ENCODE results near the gene ARHGEF16.

ARHGEF16 gene

GRCh38 chr1:3444298-3444697, 10.2 kb upstream of the ARHGEF16 start:
- H3K4me3 ChIP-seq (ENCODE audit: low read depth, low read length) = no peak overlapping the region
- TF ChIP-seq KLF10 (tag by site-specific recombination; IDR thresholded peaks at IDR 0.05) = no peak
- no peak for TF ChIP-seq ZNF324 (tag by site-specific recombination; IDR thresholded peaks at IDR 0.05)
- no peak for TF ChIP-seq ZNF350 (tag by site-specific recombination; IDR thresholded peaks at IDR 0.05)
- TF ChIP-seq ZBTB20 (tag by site-specific recombination; IDR thresholded peaks at IDR 0.05) = no peak
- no peak for TF ChIP-seq KLF1 (tag by site-specific recombination; IDR thresholded peaks at IDR 0.05)
- no peak for TF ChIP-seq ZNF624 (tag by site-specific recombination; IDR thresholded peaks at IDR 0.05)
- TF ChIP-seq SP7 (tag by site-specific recombination; IDR thresholded peaks at IDR 0.05) = no peak
- no peak for TF ChIP-seq ZNF677 (tag by site-specific recombination; IDR thresholded peaks at IDR 0.05)
- no peak for TF ChIP-seq ZNF2 (tag by site-specific recombination; IDR thresholded peaks at IDR 0.05)
- TF ChIP-seq ZNF211 (tag by site-specific recombination; IDR thresholded peaks at IDR 0.05; ENCODE audit: low read depth) = no peak
- TF ChIP-seq ZNF174 (tag by site-specific recombination; IDR thresholded peaks at IDR 0.05) = no peak
- TF ChIP-seq ZBTB17 (tag by site-specific recombination; IDR thresholded peaks at IDR 0.05) = no peak
- ChIA-PET POLR2A (no interaction called here), CTCF (interaction anchor here (2.5 kb wide), 1 partner anchor 9 kb away, joined by 15 read pairs; no protein-coding TSS in a partner anchor)
- H3K27ac ChIP-seq (ENCODE audit: extremely low read depth, low read depth, low read length) = no peak overlapping the region
- no peaks in the 10 kb centered on the region for H3K36me3 ChIP-seq (ENCODE audit: control insufficient read depth in 2 of 2, insufficient read depth in 1 of 2, low read length in 2 of 2)
- no peaks in the 10 kb centered on the region for H3K9me3 ChIP-seq (ENCODE audit: control insufficient read depth, insufficient read depth, low read depth, low read length)
- H3K4me1 ChIP-seq (ENCODE audit: control insufficient read depth, insufficient read depth, low read length) = no peaks in the 10 kb centered on the region

GRCh38 chr1:3444736-3445135, 9.7 kb upstream of the ARHGEF16 start:
- no peaks in the 10 kb centered on the region for H3K4me1 ChIP-seq (ENCODE audit: control insufficient read depth, insufficient read depth, low read length)
- no peaks in the 10 kb centered on the region for H3K9me3 ChIP-seq (ENCODE audit: control insufficient read depth, insufficient read depth, low read depth, low read length)
- ChIA-PET CTCF (interaction anchor here (0.6 to 2.5 kb wide), 2 partner anchors 8 to 28 kb away, joined by 3 to 15 read pairs; no protein-coding TSS in a partner anchor), POLR2A (no interaction called here)
- TF ChIP-seq ZNF660 (tag by site-specific recombination; IDR thresholded peaks at IDR 0.05) = no peak
- TF ChIP-seq ZNF580 (tag by site-specific recombination; IDR thresholded peaks at IDR 0.05) = no peak
- TF ChIP-seq ZFP37 (tag by site-specific recombination; IDR thresholded peaks at IDR 0.05) = no peak
- no peak for TF ChIP-seq TCF7L2 (IDR thresholded peaks at IDR 0.05; ENCODE audit: borderline replicate concordance, low read depth, low read length)
- no peak for TF ChIP-seq HIC1 (tag by site-specific recombination; IDR thresholded peaks at IDR 0.05)
- no peak for TF ChIP-seq ZNF324 (tag by site-specific recombination; IDR thresholded peaks at IDR 0.05)
- no peak for TF ChIP-seq ZNF274 (IDR thresholded peaks at IDR 0.05; ENCODE audit: low read length)
- no peak for TF ChIP-seq ZNF274 (tag by site-specific recombination; IDR thresholded peaks at IDR 0.05; ENCODE audit: borderline replicate concordance)
- no peak for TF ChIP-seq SCRT1 (tag by site-specific recombination; IDR thresholded peaks at IDR 0.05; ENCODE audit: borderline replicate concordance)
- TF ChIP-seq ZNF223 (tag by site-specific recombination; IDR thresholded peaks at IDR 0.05) = no peak
- TF ChIP-seq AEBP2 (tag by site-specific recombination; IDR thresholded peaks at IDR 0.05; ENCODE audit: borderline replicate concordance) = no peak
- no peak for TF ChIP-seq ZNF19 (tag by site-specific recombination; IDR thresholded peaks at IDR 0.05; ENCODE audit: low read depth)
- TF ChIP-seq ZBTB21 (tag by site-specific recombination; IDR thresholded peaks at IDR 0.05) = no peak
- TF ChIP-seq ZNF704 (tag by site-specific recombination; IDR thresholded peaks at IDR 0.05) = no peak
- no peak for TF ChIP-seq ZFHX2 (tag by site-specific recombination; conservative IDR thresholded peaks at IDR 0.05)
- H3K36me3 ChIP-seq (ENCODE audit: control insufficient read depth in 2 of 2, insufficient read depth in 1 of 2, low read length in 2 of 2) = no peaks in the 10 kb centered on the region
- no peak overlapping the region for H3K27ac ChIP-seq (ENCODE audit: extremely low read depth, low read depth, low read length)
- no peak overlapping the region for H3K4me3 ChIP-seq (ENCODE audit: low read depth, low read length)
